GM10847 (cell line): ENCODE results near the gene CCDC121.

Source experiments
- POLR2A ChIP-seq: IDR thresholded peaks from 2 replicates; pipeline ENCODE4 v1.6.1; 2011; ENCODE audit not compliant: insufficient read length; ENCODE audit errors: extremely low read depth

CCDC121 gene

GRCh38 chr2:27628767-27629709 lies at the start of gene CCDC121, which contains the start of gene GPN1:
Gene CCDC121, minus strand, starts transcription at chr2:27629012. Its CDS starts 1,213 bp downstream, at chr2:27627799.
Gene GPN1, plus strand, starts transcription at chr2:27629050. Its CDS starts 9 bp downstream, at chr2:27629059.
- peak; percentile 96 for TF ChIP-seq POLR2A

- no peak for TF ChIP-seq POLR2A
Observed at GRCh38 chr2:27672723-27673486, 44.1 kb upstream of the CCDC121 start.

GRCh38 chr2:27671235-27671634 lies 42.4 kb upstream of the CCDC121 start:
- no peak for TF ChIP-seq POLR2A

- TF ChIP-seq POLR2A = no peak
Observed at GRCh38 chr2:27667446-27667845, 38.6 kb upstream of the CCDC121 start.

- TF ChIP-seq POLR2A = no peak
Observed at GRCh38 chr2:27664622-27665363, 36.0 kb upstream of the CCDC121 start.

- TF ChIP-seq POLR2A = no peak
Observed at GRCh38 chr2:27664154-27664574, 35.4 kb upstream of the CCDC121 start.

GRCh38 chr2:27663285-27664153 lies 34.7 kb upstream of the CCDC121 start, which contains the start of the genes SLC4A1AP and SUPT7L:
Gene SLC4A1AP, plus strand, starts transcription at chr2:27663889. Its CDS starts 26 bp downstream, at chr2:27663915.
Gene SUPT7L, minus strand, starts transcription at chr2:27663614. Its CDS starts 1,422 bp downstream, at chr2:27662192.
- peak; percentile 43 for TF ChIP-seq POLR2A

- no peak for TF ChIP-seq POLR2A
Observed at GRCh38 chr2:27661371-27661770, 32.6 kb upstream of the CCDC121 start.

- no peak for TF ChIP-seq POLR2A
Observed at GRCh38 chr2:27655155-27655951, 26.5 kb upstream of the CCDC121 start.

- TF ChIP-seq POLR2A = no peak
Observed at GRCh38 chr2:27653397-27653796, 24.6 kb upstream of the CCDC121 start.

- TF ChIP-seq POLR2A = no peak
Observed at GRCh38 chr2:27652790-27653189, 24.0 kb upstream of the CCDC121 start.

- TF ChIP-seq POLR2A = no peak
Observed at GRCh38 chr2:27652341-27652740, 23.5 kb upstream of the CCDC121 start.

- no peak for TF ChIP-seq POLR2A
Observed at GRCh38 chr2:27651056-27651455, 22.2 kb upstream of the CCDC121 start.

GRCh38 chr2:27647737-27648136 lies 18.9 kb upstream of the CCDC121 start:
- TF ChIP-seq POLR2A = no peak

- TF ChIP-seq POLR2A = no peak
Observed at GRCh38 chr2:27647289-27647688, 18.5 kb upstream of the CCDC121 start.
